Measurements from ENCODE around the gene TTLL5. TPM values are rescaled to one million over a fixed set of nuclear protein-coding genes. Genes with fewer than 3 reads are reported as not detected.

Gene TTLL5
- total RNA-seq, 1 experiment from 2014 or later: 34.7 TPM

- no peaks in the 10 kb centered on the region for H4K20me1 ChIP-seq (ENCODE audit: low read length)
- no peaks in the 10 kb centered on the region for H3K27me3 ChIP-seq (ENCODE audit: low read length)
- peak; percentile 82 for DNase-seq
- no peaks in the 10 kb centered on the region for H3K9me3 ChIP-seq (ENCODE audit: low read length)
- intact Hi-C loops (cut with micrococcal nuclease): loop anchor here (5.0 kb wide), 1 partner anchor 170 kb away; no protein-coding TSS in a partner anchor
- H3K4me2 ChIP-seq (ENCODE audit: low read length): peak overlapping the region; percentile 20
- H2AFZ ChIP-seq (ENCODE audit: low read length): no peak overlapping the region
- H3K27ac ChIP-seq (ENCODE audit: low read length): peak overlapping the region; percentile 96
- TF ChIP-seq EZH2phosphoT487 (IDR thresholded peaks at IDR 0.05; ENCODE audit: borderline replicate concordance, low read length): no peak
- TF ChIP-seq CTCF (conservative IDR thresholded peaks at IDR 0.05; ENCODE audit: low read depth, low read length): no peak
- TF ChIP-seq EZH2 (IDR thresholded peaks at IDR 0.05; ENCODE audit: low read length, unreplicated experiment): no peak
- H3K4me1 ChIP-seq (ENCODE audit: insufficient read depth, low read length): peaks cover 43% of the 10 kb centered on the region
- no TSS peak for BruUV-seq (replicated peaks)
- H3K36me3 ChIP-seq (ENCODE audit: low read depth, low read length): no peaks in the 10 kb centered on the region
- no peaks in the 10 kb centered on the region for H3K79me2 ChIP-seq (ENCODE audit: low read length)
- peaks cover 3% of the 10 kb centered on the region for H3F3A ChIP-seq (ENCODE audit: low read length, unreplicated experiment)
- H3K9me2 ChIP-seq (replicated peaks; ENCODE audit: low read length): no peaks in the 10 kb centered on the region
- peak overlapping the region; percentile 79 for H3K9ac ChIP-seq (ENCODE audit: low read length)
- H3K4me3 ChIP-seq (ENCODE audit: low read length): no peak overlapping the region
- peak; percentile 70 for ATAC-seq
- ChIA-PET CTCF (no interaction called here), POLR2A (ENCODE audit: unreplicated experiment) (interaction anchor here (0.7 kb wide), 1 partner anchor 67 kb away, joined by 4 read pairs; no protein-coding TSS in a partner anchor)
These were observed 216.2 kb downstream of the TTLL5 start for GRCh38 chr14:75877292-75877691.

GRCh38 chr14:75877884-75878283 lies 216.8 kb downstream of the TTLL5 start:
- ATAC-seq: no peak
- no TSS peak for BruUV-seq (replicated peaks)
- no peaks in the 10 kb centered on the region for H3K79me2 ChIP-seq (ENCODE audit: low read length)
- CTCF ChIA-PET: no interaction called here
- H3K27ac ChIP-seq (ENCODE audit: low read length): peak overlapping the region; percentile 96
- H2AFZ ChIP-seq (ENCODE audit: low read length): no peak overlapping the region
- H3F3A ChIP-seq (ENCODE audit: low read length, unreplicated experiment): peaks cover 3% of the 10 kb centered on the region
- H3K9ac ChIP-seq (ENCODE audit: low read length): peak overlapping the region; percentile 79
- peak overlapping the region; percentile 20 for H3K4me2 ChIP-seq (ENCODE audit: low read length)
- no peak overlapping the region for H3K4me3 ChIP-seq (ENCODE audit: low read length)
- intact Hi-C loops (cut with micrococcal nuclease): loop anchor here (5.0 kb wide), 1 partner anchor 171 kb away; no protein-coding TSS in a partner anchor
- H3K4me1 ChIP-seq (ENCODE audit: insufficient read depth, low read length): peaks cover 43% of the 10 kb centered on the region
- no peaks in the 10 kb centered on the region for H3K9me2 ChIP-seq (replicated peaks; ENCODE audit: low read length)
- POLR2A ChIA-PET (ENCODE audit: unreplicated experiment): no interaction called here
- no peaks in the 10 kb centered on the region for H3K36me3 ChIP-seq (ENCODE audit: low read depth, low read length)
- H3K27me3 ChIP-seq (ENCODE audit: low read length): no peaks in the 10 kb centered on the region
- no peaks in the 10 kb centered on the region for H3K9me3 ChIP-seq (ENCODE audit: low read length)
- TF ChIP-seq CTCF (conservative IDR thresholded peaks at IDR 0.05; ENCODE audit: low read depth, low read length) (no peak), EZH2phosphoT487 (IDR thresholded peaks at IDR 0.05; ENCODE audit: borderline replicate concordance, low read length) (no peak), EZH2 (IDR thresholded peaks at IDR 0.05; ENCODE audit: low read length, unreplicated experiment) (no peak)
- DNase-seq: no peak
- no peaks in the 10 kb centered on the region for H4K20me1 ChIP-seq (ENCODE audit: low read length)

GRCh38 chr14:75879031-75879430 lies 218.0 kb downstream of the TTLL5 start:
- Histone ChIP-seq H3K4me3 (ENCODE audit: low read length) (no peak overlapping the region), H3F3A (ENCODE audit: low read length, unreplicated experiment) (peaks cover 3% of the 10 kb centered on the region), H2AFZ (ENCODE audit: low read length) (no peak overlapping the region), H3K9me3 (ENCODE audit: low read length) (no peaks in the 10 kb centered on the region), H3K9ac (ENCODE audit: low read length) (peak overlapping the region; percentile 79), H3K27me3 (ENCODE audit: low read length) (no peaks in the 10 kb centered on the region), H3K36me3 (ENCODE audit: low read depth, low read length) (no peaks in the 10 kb centered on the region), H4K20me1 (ENCODE audit: low read length) (no peaks in the 10 kb centered on the region), H3K4me2 (ENCODE audit: low read length) (peak overlapping the region; percentile 66), H3K79me2 (ENCODE audit: low read length) (no peaks in the 10 kb centered on the region), H3K9me2 (replicated peaks; ENCODE audit: low read length) (no peaks in the 10 kb centered on the region), H3K4me1 (ENCODE audit: insufficient read depth, low read length) (peaks cover 43% of the 10 kb centered on the region), H3K27ac (ENCODE audit: low read length) (peak overlapping the region; percentile 96)
- DNase-seq (peak; percentile 91), ATAC-seq (peak; percentile 83)
- POLR2A ChIA-PET (ENCODE audit: unreplicated experiment): no interaction called here
- intact Hi-C loops (cut with micrococcal nuclease): loop anchor here (1.0 to 5.0 kb wide), 2 partner anchors 47 to 172 kb away; no protein-coding TSS in a partner anchor
- BruUV-seq (replicated peaks): no TSS peak
- no peak for TF ChIP-seq CTCF (conservative IDR thresholded peaks at IDR 0.05; ENCODE audit: low read depth, low read length)
- TF ChIP-seq EZH2phosphoT487 (IDR thresholded peaks at IDR 0.05; ENCODE audit: borderline replicate concordance, low read length): no peak
- TF ChIP-seq EZH2 (IDR thresholded peaks at IDR 0.05; ENCODE audit: low read length, unreplicated experiment): no peak
- CTCF ChIA-PET: no interaction called here

All from PC-3 (cell line).